Muscle of leg (tissue), 11 donors: ENCODE results near the gene DLX1. TPM values are rescaled to one million over a fixed set of nuclear protein-coding genes. Genes with fewer than 3 reads are reported as not detected.
"Not testable (repeated sequence)": the region's sequence is repeated elsewhere in the genome, so short reads cannot be mapped to it uniquely, and the experiment has no call there.

Source experiments
- DNase-seq: peaks from one replicate; pipeline ENCODE4 v3.0.0; 2013
- H3K27ac ChIP-seq: one replicate; pipeline ENCODE4 v1.5.1; 2013; ENCODE audit warnings: mild to moderate bottlenecking, low read length, control low read depth
- H3K27me3 ChIP-seq: one replicate; pipeline ENCODE4 v1.6.1; 2013; ENCODE audit warnings: low read length; ENCODE audit not compliant: control insufficient read depth, insufficient read depth
- H3K36me3 ChIP-seq: one replicate; pipeline ENCODE4 v1.6.1; 2013; ENCODE audit warnings: low read length; ENCODE audit not compliant: control insufficient read depth, insufficient read depth
- H3K4me1 ChIP-seq: one replicate; pipeline ENCODE4 v1.6.1; 2013; ENCODE audit warnings: low read length; ENCODE audit not compliant: control insufficient read depth, insufficient read depth
- H3K4me3 ChIP-seq: one replicate; pipeline ENCODE4 v1.5.1; 2013; ENCODE audit warnings: low read length, control low read depth
- H3K9me3 ChIP-seq: replicated peaks from 2 replicates; pipeline ENCODE4 v1.6.1; 2013; ENCODE audit warnings: low read depth, low read length; ENCODE audit not compliant: control insufficient read depth
- WGBS: methylation state at CpG from one replicate; pipeline ENCODE4 v1.1.5; 2013; ENCODE audit warnings: missing lambda C conversion rate; ENCODE audit not compliant: insufficient coverage; 5-methylcytosine and 5-hydroxymethylcytosine counted together
- polyA plus RNA-seq, 8 donors: library from polyadenylated mRNA; unstranded; fragments of 120-200 nt; gene quantifications; one replicate each; pipeline versions ENCODE4 v1.2.1 to v1.2.3, GENCODE V29; 2013; ENCODE audit warnings: inconsistent platforms in 1 of 8, low replicate concordance in 1 of 8; ENCODE audit not compliant: insufficient read length in 8 of 8, insufficient read depth in 1 of 8
- total RNA-seq: library from RNA; stranded (reverse); fragments of 120-200 nt; gene quantifications from one replicate; pipeline ENCODE4 v1.2.4, GENCODE V29; 2013

Gene DLX1
- total and polyA plus RNA-seq, 9 donors, result 0.09 to 0.60 (median 0.31) TPM

DNA sequence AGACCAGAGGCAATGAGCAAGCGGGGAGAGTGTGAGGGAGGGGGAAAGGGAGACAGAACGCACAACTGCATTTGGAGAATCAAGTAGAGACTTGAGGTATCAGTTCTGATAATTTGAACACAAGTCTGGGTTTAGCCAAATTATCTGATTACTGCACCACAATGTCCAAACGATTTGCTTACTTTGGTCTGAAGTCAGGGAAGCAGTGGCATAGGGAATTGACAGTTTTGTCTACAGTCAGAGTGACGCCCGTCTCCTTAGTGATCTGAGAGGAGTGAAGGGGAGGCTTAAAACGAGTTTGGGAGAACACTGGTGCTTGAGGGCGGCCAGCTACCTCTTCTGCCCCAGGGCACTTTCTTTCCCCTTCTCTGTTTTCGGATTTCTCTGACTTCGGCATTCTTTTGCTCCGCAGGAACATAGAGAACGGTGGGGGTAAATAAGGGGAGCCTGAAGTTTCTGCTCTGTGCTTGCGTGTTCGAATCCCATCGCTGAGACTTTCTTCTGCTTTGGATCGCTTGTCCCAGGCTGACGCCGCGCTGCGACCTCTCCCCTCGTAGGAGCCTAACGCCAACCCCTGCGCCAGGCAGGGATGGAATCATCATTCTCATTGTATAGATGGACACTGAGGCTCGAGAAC lies 20.3 kb downstream of the DLX1 start:
- Histone ChIP-seq H3K27me3 (peaks cover 98% of the 10 kb centered on the region), H3K27ac (no peak overlapping the region), H3K4me3 (no peak overlapping the region), H3K9me3 (no peaks in the 10 kb centered on the region), H3K4me1 (peaks cover 43% of the 10 kb centered on the region), H3K36me3 (no peaks in the 10 kb centered on the region)
- peak; percentile 4 for DNase-seq
- WGBS, result 3% methylated on average over 13 of the region's 23 CpGs

DNA sequence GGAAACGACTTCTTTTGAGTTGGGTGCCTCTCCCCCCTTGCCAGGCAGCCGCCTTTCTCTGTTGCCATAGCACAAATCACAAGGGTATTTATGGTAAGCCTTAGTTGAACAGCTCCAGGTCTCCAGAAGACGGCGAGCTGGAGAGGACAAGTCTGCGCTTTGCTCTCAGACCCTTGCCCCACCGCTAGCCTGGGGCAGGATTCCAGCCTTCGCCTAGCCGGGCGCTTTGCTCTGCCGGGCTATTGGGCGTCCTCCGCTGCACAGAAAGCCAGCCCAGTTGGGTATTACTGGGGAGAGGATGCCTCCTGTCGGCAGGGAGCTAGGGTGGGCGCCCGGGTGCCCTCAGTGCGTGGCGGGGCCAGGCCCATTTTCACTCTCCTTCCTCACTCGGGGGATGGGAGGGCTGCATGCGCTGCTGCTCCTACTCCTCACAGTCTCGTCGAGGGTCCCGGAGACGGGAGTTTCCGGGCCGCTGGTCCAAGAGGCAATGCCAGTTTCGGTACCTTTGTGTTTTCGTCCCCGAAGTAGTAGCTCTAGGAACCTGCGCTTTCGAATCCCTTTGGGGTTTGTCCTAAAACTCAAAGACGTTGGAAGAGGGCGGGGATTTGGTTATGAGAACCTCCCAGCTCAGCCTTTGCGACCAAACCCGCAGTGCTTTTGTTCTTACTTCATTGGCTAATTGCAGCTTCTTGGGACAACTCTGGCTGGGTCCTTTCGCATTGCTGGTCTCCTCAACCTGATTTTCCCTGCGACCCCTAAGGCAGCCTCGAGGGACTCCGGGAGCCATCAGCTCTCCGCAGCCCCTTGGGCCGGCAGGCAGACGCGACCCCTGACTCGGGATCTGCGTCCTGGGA lies 21.0 kb downstream of the DLX1 start:
- H3K9me3 ChIP-seq, result no peaks in the 10 kb centered on the region
- DNase-seq, result peak; percentile 16
- under 1% methylated on average over 35 of the region's 44 CpGs for WGBS
- peaks cover 36% of the 10 kb centered on the region for H3K4me1 ChIP-seq
- H3K27ac ChIP-seq, result no peak overlapping the region
- H3K27me3 ChIP-seq, result peaks cover 92% of the 10 kb centered on the region
- H3K4me3 ChIP-seq, result no peak overlapping the region
- H3K36me3 ChIP-seq, result no peaks in the 10 kb centered on the region

DNA sequence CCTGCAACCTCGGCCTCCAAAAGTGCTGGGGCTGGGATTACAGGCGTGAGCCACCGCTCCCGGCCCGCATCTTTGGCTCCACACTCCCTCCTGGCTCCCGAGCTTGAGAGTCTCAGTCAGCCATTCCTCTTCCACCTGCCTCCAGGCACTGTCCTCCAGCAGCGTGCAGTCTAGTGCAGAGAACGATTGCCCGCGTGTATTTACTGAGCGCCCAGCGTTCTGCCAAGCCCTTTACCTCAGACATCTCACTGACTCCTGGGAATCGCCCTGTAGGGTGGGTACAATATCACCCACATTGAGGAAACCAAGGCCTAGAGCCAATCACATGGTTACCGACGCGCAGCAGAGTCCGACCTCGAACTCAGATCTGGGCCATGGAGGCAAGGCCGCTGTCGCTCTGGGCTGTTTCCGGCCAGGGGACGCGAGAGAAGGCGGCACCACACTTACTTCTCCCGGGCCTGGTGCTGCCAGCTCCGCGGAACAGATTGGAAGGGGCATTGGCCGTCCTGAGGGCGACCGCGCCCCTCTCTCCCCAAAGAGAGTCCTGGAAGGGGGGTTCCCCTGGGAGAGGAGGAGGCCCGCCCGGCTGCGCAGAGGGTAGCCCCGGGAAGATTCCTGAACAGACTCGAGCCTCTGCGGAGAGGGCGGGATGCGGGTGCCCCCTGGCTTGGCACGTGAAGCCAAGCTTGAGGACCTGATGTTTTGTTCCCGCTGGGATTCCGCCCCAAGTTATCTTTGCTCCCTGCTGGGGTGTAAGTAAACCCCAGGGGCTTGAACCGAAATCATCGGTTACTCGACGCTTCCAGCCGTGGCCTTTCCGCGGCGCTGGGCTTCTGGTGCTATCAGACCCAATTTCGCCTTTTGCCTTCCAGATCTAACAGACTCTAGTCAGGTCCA lies 22.6 kb downstream of the DLX1 start:
- H3K36me3 ChIP-seq, result no peaks in the 10 kb centered on the region
- H3K4me3 ChIP-seq, result no peak overlapping the region
- peaks cover 21% of the 10 kb centered on the region for H3K4me1 ChIP-seq
- no peaks in the 10 kb centered on the region for H3K9me3 ChIP-seq
- DNase-seq, result peak; percentile 4
- H3K27me3 ChIP-seq, result peaks cover 78% of the 10 kb centered on the region
- H3K27ac ChIP-seq, result no peak overlapping the region
- WGBS, result 15% methylated on average over 37 of the region's 51 CpGs

DNA sequence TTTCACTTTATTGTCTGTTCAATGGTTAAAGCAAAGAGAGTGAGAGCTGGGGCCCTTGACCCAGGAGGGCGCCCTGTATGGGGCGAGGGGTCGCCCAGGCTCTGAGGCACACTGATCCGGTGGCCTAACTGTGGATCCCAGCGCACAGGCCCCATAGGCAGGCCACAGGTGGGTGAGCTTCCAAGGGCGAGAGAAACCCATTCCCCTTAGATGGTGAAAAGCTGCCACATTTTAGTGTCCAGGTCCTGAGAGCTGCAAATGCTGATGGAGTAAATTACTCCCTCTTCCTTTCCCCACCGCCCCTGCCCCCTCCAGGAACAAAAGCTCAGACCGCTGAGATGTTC lies 23.3 kb downstream of the DLX1 start:
- Histone ChIP-seq H3K27me3 (peaks cover 72% of the 10 kb centered on the region), H3K9me3 (no peaks in the 10 kb centered on the region), H3K4me3 (no peak overlapping the region), H3K27ac (no peak overlapping the region), H3K36me3 (no peaks in the 10 kb centered on the region), H3K4me1 (peaks cover 16% of the 10 kb centered on the region)
- WGBS, result 16% methylated on average over 5 of the region's 8 CpGs
- DNase-seq, result no peak

- Histone ChIP-seq H3K4me3 (no peak overlapping the region), H3K36me3 (no peaks in the 10 kb centered on the region), H3K27me3 (peaks cover 64% of the 10 kb centered on the region), H3K4me1 (peaks cover 16% of the 10 kb centered on the region), H3K27ac (no peak overlapping the region), H3K9me3 (no peaks in the 10 kb centered on the region)
- DNase-seq, result no peak
- WGBS, result 25% methylated on average over 9 of the region's 29 CpGs
Observed at GRCh38 chr2:172109256-172109987, 24.1 kb downstream of the DLX1 start.

DNA sequence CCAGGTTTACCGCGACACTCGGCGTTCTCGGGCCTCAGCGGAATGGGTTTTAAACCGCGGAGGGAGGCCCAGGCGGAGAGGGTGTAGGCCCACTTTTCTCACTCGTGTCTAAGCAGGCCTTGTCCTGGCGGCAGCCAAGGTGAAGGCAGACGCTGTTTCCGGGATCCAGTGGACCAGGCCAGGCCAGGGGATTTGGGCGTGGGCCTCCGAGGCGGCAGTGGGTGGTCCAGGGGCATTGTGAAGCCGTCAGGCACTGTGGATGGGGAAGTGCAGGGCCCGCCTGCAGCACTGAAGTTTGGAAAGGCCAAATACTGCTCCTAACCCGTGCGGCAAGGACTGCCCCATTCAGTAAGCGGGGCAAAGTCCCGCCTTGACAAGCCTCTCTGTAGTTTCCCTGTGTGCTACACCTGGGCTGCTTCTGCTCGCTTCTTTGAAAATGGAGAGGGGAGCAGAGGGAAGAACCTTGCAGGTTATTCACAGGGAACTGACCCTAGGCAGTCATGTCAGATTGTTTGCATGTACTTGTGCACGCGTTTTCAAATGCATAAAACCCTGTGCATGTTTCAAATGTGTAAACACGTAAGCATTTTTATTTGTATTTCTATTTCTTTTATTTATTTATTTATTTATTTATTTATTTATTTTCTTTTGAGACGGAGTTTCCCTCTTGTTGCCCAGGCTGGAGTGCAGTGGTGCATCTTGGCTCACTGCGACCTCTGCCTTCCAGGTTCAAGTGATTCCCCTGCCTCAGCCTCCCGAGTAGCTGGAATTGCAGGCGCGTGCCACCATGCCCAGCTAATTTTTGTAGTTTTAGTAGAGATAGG lies 24.9 kb downstream of the DLX1 start:
- 33% methylated on average over 22 of the region's 31 CpGs for WGBS
- Histone ChIP-seq H3K4me1 (peaks cover 16% of the 10 kb centered on the region), H3K27me3 (peaks cover 56% of the 10 kb centered on the region), H3K36me3 (no peaks in the 10 kb centered on the region), H3K4me3 (no peak overlapping the region), H3K27ac (no peak overlapping the region), H3K9me3 (no peaks in the 10 kb centered on the region)
- no peak for DNase-seq

DNA sequence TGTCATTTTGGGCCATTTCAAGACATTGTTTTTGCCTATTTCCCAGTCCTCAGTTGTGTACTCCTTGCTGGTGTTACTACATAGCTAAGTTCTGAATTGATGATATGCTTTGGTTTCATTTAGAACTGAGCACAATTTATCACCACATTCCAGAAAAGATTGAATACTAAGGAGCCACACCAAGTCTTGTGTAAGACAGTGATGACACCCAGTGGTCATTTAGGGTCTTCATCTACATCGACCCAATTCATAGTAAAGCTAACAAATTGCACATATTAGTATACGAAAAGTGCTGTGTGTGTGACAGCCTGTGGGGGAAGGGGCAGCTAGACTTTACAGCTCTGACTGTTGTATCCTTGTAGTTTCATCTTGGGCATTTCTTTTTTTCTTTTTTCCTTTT lies 28.3 kb downstream of the DLX1 start:
- Histone ChIP-seq H3K4me3 (no peak overlapping the region), H3K27ac (no peak overlapping the region), H3K36me3 (no peaks in the 10 kb centered on the region), H3K9me3 (no peaks in the 10 kb centered on the region), H3K27me3 (peaks cover 22% of the 10 kb centered on the region), H3K4me1 (no peaks in the 10 kb centered on the region)
- WGBS, result no CpG with 5 or more reads among the region's 2 CpGs
- DNase-seq, result peak; percentile 60

DNA sequence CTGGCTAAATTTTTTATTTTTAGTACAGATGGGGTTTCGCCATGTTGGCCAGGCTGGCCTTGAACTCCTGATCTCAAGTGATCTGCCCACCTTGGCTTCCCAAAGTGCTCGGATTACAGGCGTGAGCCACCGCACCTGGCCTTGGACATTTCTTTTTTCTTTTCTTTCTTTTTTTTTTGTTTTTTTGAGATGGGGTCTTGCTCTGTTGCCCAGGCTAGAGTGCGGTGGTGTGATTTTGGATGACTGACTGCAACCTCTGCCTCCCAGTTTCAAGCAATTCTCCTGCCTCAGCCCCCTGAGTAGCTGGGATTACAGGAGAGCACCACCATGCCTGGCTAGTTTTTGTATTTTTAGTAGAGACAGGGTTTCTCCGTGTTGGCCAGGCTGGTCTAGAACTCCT lies 28.9 kb downstream of the DLX1 start:
- not testable (repeated sequence) for H3K27ac ChIP-seq, H3K4me1 ChIP-seq, H3K36me3 ChIP-seq, H3K4me3 ChIP-seq, DNase-seq, H3K9me3 ChIP-seq
- WGBS, result 100% methylated on average over 1 of the region's 6 CpGs
- peaks cover 16% of the 10 kb centered on the region for H3K27me3 ChIP-seq

DNA sequence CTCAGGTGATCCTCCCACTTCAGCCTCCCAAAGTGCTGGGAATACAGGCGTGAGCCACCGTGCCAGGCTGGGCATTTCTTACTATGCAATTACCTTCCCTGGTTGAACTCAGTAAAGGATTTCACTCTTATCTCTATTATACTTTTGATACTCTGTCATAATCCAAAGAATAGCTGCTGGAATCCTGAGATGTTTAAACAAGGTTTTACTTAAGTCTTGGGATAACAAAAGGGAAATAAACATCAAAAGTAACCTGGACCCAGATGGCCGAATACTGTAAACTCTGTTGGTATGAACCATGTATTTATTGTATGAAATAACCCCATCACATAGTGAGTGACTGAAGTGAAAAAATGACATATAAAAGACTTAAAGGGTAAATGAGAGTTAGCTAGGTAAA lies 29.3 kb downstream of the DLX1 start:
- H3K4me1 ChIP-seq, result no peaks in the 10 kb centered on the region
- DNase-seq, result no peak
- 80% methylated on average over 1 of the region's 3 CpGs for WGBS
- H3K27ac ChIP-seq, result no peak overlapping the region
- H3K4me3 ChIP-seq, result no peak overlapping the region
- H3K36me3 ChIP-seq, result no peaks in the 10 kb centered on the region
- H3K27me3 ChIP-seq, result peaks cover 12% of the 10 kb centered on the region
- H3K9me3 ChIP-seq, result no peaks in the 10 kb centered on the region
